SK-N-SH treated with all-trans-retinoic acid at 6 μM for 48 hours (cell line): ENCODE results near the gene BTC.

Source experiments
- ARNTL ChIP-seq: fragments of 450-650 bp; formaldehyde crosslinking; IDR thresholded peaks from 2 replicates; pipeline ENCODE4 v1.5.0; 2020; ENCODE audit warnings: low read depth, mild to moderate bottlenecking, moderate library complexity, borderline replicate concordance
- CREB5 ChIP-seq: fragments of 250-450 bp; sonication (Bioruptor Pico); IDR thresholded peaks from 2 replicates; pipeline ENCODE4 v1.5.1; 2020; ENCODE audit warnings: low read depth, mild to moderate bottlenecking, moderate library complexity
- CSRNP3 ChIP-seq: fragments of 250-450 bp; sonication (Bioruptor Pico); IDR thresholded peaks from 2 replicates; pipeline ENCODE4 v1.5.1; 2021; ENCODE audit warnings: mild to moderate bottlenecking, moderate library complexity
- GLIS3 ChIP-seq: fragments of 250-450 bp; sonication (Bioruptor Pico); IDR thresholded peaks from 2 replicates; pipeline ENCODE4 v1.5.0; 2020; ENCODE audit warnings: mild to moderate bottlenecking, moderate library complexity
- ISL1 ChIP-seq: fragments of 250-450 bp; sonication (Bioruptor Pico); IDR thresholded peaks from 2 replicates; pipeline ENCODE4 v2.1.2; 2022; ENCODE audit warnings: mild to moderate bottlenecking, moderate library complexity
- OSR1 ChIP-seq: fragments of 250-450 bp; sonication (Bioruptor Pico); IDR thresholded peaks from 2 replicates; pipeline ENCODE4 v1.8.0; 2022; ENCODE audit warnings: moderate library complexity, mild to moderate bottlenecking, inconsistent platforms
- PATZ1 ChIP-seq: fragments of 250-450 bp; sonication (Bioruptor Pico); IDR thresholded peaks from 2 replicates; pipeline ENCODE4 v1.8.0; 2020; ENCODE audit warnings: mild to moderate bottlenecking, moderate library complexity, borderline replicate concordance
- POU6F1 ChIP-seq: fragments of 250-450 bp; sonication (Bioruptor Pico); IDR thresholded peaks from 2 replicates; pipeline ENCODE4 v1.8.0; 2021; ENCODE audit warnings: low read depth, mild to moderate bottlenecking, moderate library complexity, borderline replicate concordance
- PPARA ChIP-seq: fragments of 250-450 bp; sonication (Bioruptor Pico); IDR thresholded peaks from 2 replicates; pipeline ENCODE4 v1.5.0; 2020; ENCODE audit warnings: mild to moderate bottlenecking, borderline replicate concordance
- RARB ChIP-seq: fragments of 250-450 bp; sonication (Bioruptor Pico); IDR thresholded peaks from 2 replicates; pipeline ENCODE4 v1.8.0; 2021; ENCODE audit warnings: mild to moderate bottlenecking, moderate library complexity
- SNAI2 ChIP-seq: fragments of 250-450 bp; sonication (Bioruptor Pico); IDR thresholded peaks from 2 replicates; pipeline ENCODE4 v1.5.0; 2020; ENCODE audit warnings: mild to moderate bottlenecking, moderate library complexity
- TOX ChIP-seq: fragments of 250-450 bp; sonication (Bioruptor Pico); IDR thresholded peaks from 2 replicates; pipeline ENCODE4 v1.8.0; 2021; ENCODE audit warnings: mild to moderate bottlenecking, moderate library complexity, borderline replicate concordance
- ZFP3 ChIP-seq: fragments of 250-450 bp; sonication (Bioruptor Pico); IDR thresholded peaks from 2 replicates; pipeline ENCODE4 v1.5.0; 2020; ENCODE audit warnings: mild to moderate bottlenecking, moderate library complexity
- ZNF8 ChIP-seq: fragments of 450-650 bp; formaldehyde crosslinking; IDR thresholded peaks from 2 replicates; pipeline ENCODE4 v1.5.0; 2020; ENCODE audit warnings: mild to moderate bottlenecking, moderate library complexity

GRCh38 chr4:74770226-74770910 lies 24.0 kb downstream of the BTC start:
- TF ChIP-seq POU6F1 (CRISPR knock-in tag) (no peak), CSRNP3 (CRISPR knock-in tag) (no peak), GLIS3 (CRISPR knock-in tag) (no peak), RARB (CRISPR knock-in tag) (no peak), TOX (CRISPR knock-in tag) (no peak), ISL1 (CRISPR knock-in tag) (no peak), ZFP3 (CRISPR knock-in tag) (no peak), PATZ1 (no peak), PPARA (CRISPR knock-in tag) (no peak), ARNTL (CRISPR knock-in tag) (no peak), ZNF8 (CRISPR knock-in tag) (no peak), OSR1 (CRISPR knock-in tag) (no peak), CREB5 (CRISPR knock-in tag) (no peak), SNAI2 (CRISPR knock-in tag) (no peak)
